Small intestine (tissue), 7 donors: ENCODE data around the gene MARK1. TPM values are rescaled to one million over a fixed set of nuclear protein-coding genes. Genes with fewer than 3 reads are reported as not detected.

Source experiments
- DNase-seq, 2 donors: peaks; one replicate each; pipeline versions ENCODE4 v3.0.0 to v3.0.0-alpha.2; 2013
- FAIRE-seq: peaks from 2 replicates; lab custom pipeline; 2012; peaks lifted over from hg19 to GRCh38; lab: Jason Lieb, UNC
- H3K27ac ChIP-seq, 3 donors: one replicate each; pipeline ENCODE4 v1.5.1; 2013; ENCODE audit warnings: low read length in 2 of 3, mild to moderate bottlenecking in 2 of 3, control low read depth in 1 of 3, inconsistent platforms in 1 of 3, low read depth in 1 of 3, moderate library complexity in 1 of 3
- H3K27me3 ChIP-seq, 3 donors: one replicate each; pipeline ENCODE4 v1.6.1; 2013; ENCODE audit warnings: low read length in 3 of 3, inconsistent platforms in 1 of 3; ENCODE audit not compliant: control insufficient read depth in 3 of 3, insufficient read depth in 3 of 3
- H3K36me3 ChIP-seq, 3 donors: one replicate each; pipeline ENCODE4 v1.6.1; 2013; ENCODE audit warnings: low read length in 3 of 3, inconsistent platforms in 1 of 3, low read depth in 1 of 3, mild to moderate bottlenecking in 1 of 3, moderate library complexity in 1 of 3; ENCODE audit not compliant: control insufficient read depth in 3 of 3, insufficient read depth in 2 of 3
- H3K4me1 ChIP-seq, 3 donors: one replicate each; pipeline ENCODE4 v1.6.1; 2013; ENCODE audit warnings: low read length in 2 of 3, inconsistent platforms in 1 of 3, low read depth in 1 of 3, mild to moderate bottlenecking in 1 of 3, moderate library complexity in 1 of 3; ENCODE audit not compliant: control insufficient read depth in 3 of 3, insufficient read depth in 2 of 3
- H3K4me3 ChIP-seq, 3 donors: one replicate each; pipeline ENCODE4 v1.5.1; 2013; ENCODE audit warnings: low read length in 3 of 3, control low read depth in 1 of 3, inconsistent platforms in 1 of 3, low read depth in 1 of 3, mild to moderate bottlenecking in 1 of 3, moderate library complexity in 1 of 3
- H3K9me3 ChIP-seq, 2 donors: one replicate each; pipeline ENCODE4 v1.6.1; 2013; ENCODE audit warnings: low read depth in 1 of 2, low read length in 1 of 2; ENCODE audit not compliant: control insufficient read depth in 2 of 2, insufficient read depth in 1 of 2
- WGBS, 3 donors: extraction: QIAGEN DNeasy Blood & Tissue Kit; methylation state at CpG; one replicate each; pipeline ENCODE4 v1.1.7; 2013; 5-methylcytosine and 5-hydroxymethylcytosine counted together
- polyA plus RNA-seq, 4 donors: library from polyadenylated mRNA; stranded (reverse) in 3 of 4; unstranded in 1 of 4; fragments of 200-250 nt in 3 of 4; fragments of 120-200 nt in 1 of 4; gene quantifications; one replicate each; pipeline versions ENCODE4 v1.2.1 to v1.2.3, GENCODE V29; 2013
- donor health status: healthy with polysubstance abuse.
- donor health status: control.
- donor health status: control.
- donor health status: Bipolar disorder and iron deficiency.
- donor health status: healthy.

Gene MARK1
- polyA plus RNA-seq, 4 donors = under 0.01 to 2.1 (median 1.0) TPM

- no peak overlapping the region for H3K4me3 ChIP-seq
- peaks cover 0 to 3% (median 2%) of the 10 kb centered on the region in 3 donors for H3K27me3 ChIP-seq
- H3K36me3 ChIP-seq = no peaks in the 10 kb centered on the region
- DNase-seq = no peak
- H3K4me1 ChIP-seq = no peaks in the 10 kb centered on the region
- no peaks in the 10 kb centered on the region for H3K9me3 ChIP-seq
- H3K27ac ChIP-seq = no peak overlapping the region
- WGBS, 3 donors = 60 to 66% (median 63%) methylated on average over 5 of the region's 5 CpGs
- no peak for FAIRE-seq
Observed at GRCh38 chr1:220497220-220497947, 30.6 kb upstream of the MARK1 start.

- H3K27me3 ChIP-seq = peaks cover 0 to 3% (median 2%) of the 10 kb centered on the region in 3 donors
- H3K4me1 ChIP-seq = no peaks in the 10 kb centered on the region
- no peak overlapping the region for H3K4me3 ChIP-seq
- 73 to 85% (median 83%) methylated on average over 2 of the region's 2 CpGs for WGBS, 3 donors
- no peaks in the 10 kb centered on the region for H3K9me3 ChIP-seq
- DNase-seq (no peak), FAIRE-seq (no peak)
- no peak overlapping the region for H3K27ac ChIP-seq
- no peaks in the 10 kb centered on the region for H3K36me3 ChIP-seq
Observed at GRCh38 chr1:220498188-220498587, 29.7 kb upstream of the MARK1 start.

- Histone ChIP-seq H3K36me3 (no peaks in the 10 kb centered on the region), H3K4me1 (no peaks in the 10 kb centered on the region), H3K27ac (no peak overlapping the region), H3K4me3 (no peak overlapping the region), H3K9me3 (no peaks in the 10 kb centered on the region), H3K27me3 (peaks cover 0 to 3% (median 2%) of the 10 kb centered on the region in 3 donors)
- WGBS, 3 donors = 90 to 92% (median 90%) methylated on average over 1 of the region's 1 CpG
- no peak for FAIRE-seq
- no peak for DNase-seq
Observed at GRCh38 chr1:220500372-220500771, 27.6 kb upstream of the MARK1 start.

GRCh38 chr1:220504329-220504728 lies 23.6 kb upstream of the MARK1 start:
- Histone ChIP-seq H3K27ac (no peak overlapping the region), H3K4me1 (no peaks in the 10 kb centered on the region), H3K4me3 (no peak overlapping the region), H3K36me3 (no peaks in the 10 kb centered on the region), H3K27me3 (peaks cover 0 to 4% (median 0%) of the 10 kb centered on the region in 3 donors), H3K9me3 (no peaks in the 10 kb centered on the region)
- no peak for DNase-seq
- WGBS, 3 donors = 71 to 87% (median 77%) methylated on average over 5 of the region's 5 CpGs
- no peak for FAIRE-seq

GRCh38 chr1:220507085-220507484 lies 20.9 kb upstream of the MARK1 start:
- Histone ChIP-seq H3K27ac (no peak overlapping the region), H3K9me3 (no peaks in the 10 kb centered on the region), H3K36me3 (no peaks in the 10 kb centered on the region), H3K27me3 (peaks cover 0 to 4% (median 0%) of the 10 kb centered on the region in 3 donors), H3K4me1 (no peaks in the 10 kb centered on the region), H3K4me3 (no peak overlapping the region)
- no peak for FAIRE-seq
- no peak for DNase-seq
- WGBS, 3 donors = 78 to 80% (median 79%) methylated on average over 5 of the region's 5 CpGs

GRCh38 chr1:220511179-220511578 lies 16.8 kb upstream of the MARK1 start:
- no peaks in the 10 kb centered on the region for H3K9me3 ChIP-seq
- no peaks in the 10 kb centered on the region for H3K36me3 ChIP-seq
- no peak for DNase-seq
- H3K4me1 ChIP-seq = no peaks in the 10 kb centered on the region
- H3K27ac ChIP-seq = no peak overlapping the region
- no peak for FAIRE-seq
- no peak overlapping the region for H3K4me3 ChIP-seq
- H3K27me3 ChIP-seq = peaks cover 0 to 6% (median 0%) of the 10 kb centered on the region in 3 donors
- 87 to 91% (median 89%) methylated on average over 4 of the region's 4 CpGs for WGBS, 3 donors

GRCh38 chr1:220511785-220512184 lies 16.2 kb upstream of the MARK1 start:
- WGBS, 3 donors = 52 to 54% (median 52%) methylated on average over 4 of the region's 4 CpGs
- peaks cover 0 to 6% (median 0%) of the 10 kb centered on the region in 3 donors for H3K27me3 ChIP-seq
- H3K4me1 ChIP-seq = no peaks in the 10 kb centered on the region
- no peaks in the 10 kb centered on the region for H3K9me3 ChIP-seq
- peak in 1 of 2 donors; percentile 36 for DNase-seq
- no peak for FAIRE-seq
- H3K27ac ChIP-seq = no peak overlapping the region
- no peaks in the 10 kb centered on the region for H3K36me3 ChIP-seq
- H3K4me3 ChIP-seq = no peak overlapping the region

- no peak overlapping the region for H3K27ac ChIP-seq
- no peak for FAIRE-seq
- 80 to 82% (median 81%) methylated on average over 4 of the region's 4 CpGs for WGBS, 3 donors
Observed at GRCh38 chr1:220513834-220514233, 14.1 kb upstream of the MARK1 start.

More at GRCh38 chr1:220513834-220514233, 14.1 kb upstream of the MARK1 start:
- DNase-seq = no peak
- Histone ChIP-seq H3K27me3 (peaks cover 0 to 2% (median 0%) of the 10 kb centered on the region in 3 donors), H3K9me3 (no peaks in the 10 kb centered on the region), H3K4me3 (no peak overlapping the region), H3K4me1 (no peaks in the 10 kb centered on the region), H3K36me3 (no peaks in the 10 kb centered on the region)
